Embryonic facial prominence (tissue), 1 donor: Measurements from ENCODE around the gene AP2B1.

Source experiments
- DNase-seq: peaks from one replicate; pipeline ENCODE4 v3.0.0-alpha.2; 2016; ENCODE audit errors: extremely low spot score

The AP2B1 gene

DNA sequence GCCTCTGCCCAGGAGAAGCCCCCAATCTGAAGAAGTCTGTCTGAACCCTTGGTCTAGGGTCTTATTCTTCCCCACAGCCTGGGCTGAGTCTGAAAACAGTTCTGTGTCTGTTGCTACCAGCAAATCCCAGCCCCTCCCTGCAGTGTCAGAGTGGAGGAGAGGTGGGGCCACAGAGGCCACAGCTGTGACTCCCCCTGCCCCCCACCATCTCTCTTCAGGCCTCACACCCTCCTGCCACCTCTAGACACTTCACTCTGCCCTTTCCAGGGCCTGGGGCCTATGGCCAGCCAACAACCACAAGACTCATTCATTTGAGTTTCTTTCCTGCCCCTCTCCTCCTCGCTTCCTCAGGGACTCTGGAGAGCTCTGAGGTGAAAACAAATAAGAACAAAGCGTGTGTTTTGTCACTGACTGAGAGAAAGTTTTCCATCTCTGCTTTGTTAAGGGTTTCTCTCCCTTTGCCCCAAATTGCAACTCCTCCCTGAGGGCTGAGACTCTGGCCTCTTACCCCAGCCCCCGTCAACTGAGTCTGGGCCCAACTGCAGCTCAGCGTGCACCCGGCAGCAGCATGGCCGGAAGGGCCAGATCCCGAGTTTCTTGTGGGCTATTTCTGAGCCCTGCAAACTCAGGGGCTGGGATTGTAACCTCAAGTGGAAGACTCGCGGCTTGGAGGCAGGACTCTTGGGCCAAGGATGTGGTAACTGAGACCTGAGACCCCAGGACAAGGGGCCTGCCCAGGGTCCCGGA lies 186.7 kb downstream of the AP2B1 start:
- DNase-seq, result no peak

DNA sequence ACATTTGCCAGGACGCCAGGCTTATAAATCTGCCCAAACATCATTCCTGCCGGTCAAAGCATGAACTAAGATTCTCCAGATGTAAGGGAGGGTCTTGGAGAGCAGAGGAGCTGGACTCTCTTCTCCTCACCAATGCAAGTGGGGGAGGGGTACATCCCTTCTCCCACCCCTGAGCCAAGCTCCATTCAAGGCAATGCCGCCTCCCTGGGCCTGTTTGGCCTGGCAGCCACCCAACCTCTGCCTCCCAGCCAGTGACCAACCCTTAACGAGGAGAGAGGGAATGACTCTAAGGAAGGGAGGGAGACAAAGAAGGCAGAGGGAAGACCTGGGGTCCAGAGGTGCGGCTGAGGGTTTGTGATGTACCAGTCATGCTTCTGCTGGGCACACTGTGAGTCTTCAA lies 187.4 kb downstream of the AP2B1 start:
- DNase-seq, result no peak

DNA sequence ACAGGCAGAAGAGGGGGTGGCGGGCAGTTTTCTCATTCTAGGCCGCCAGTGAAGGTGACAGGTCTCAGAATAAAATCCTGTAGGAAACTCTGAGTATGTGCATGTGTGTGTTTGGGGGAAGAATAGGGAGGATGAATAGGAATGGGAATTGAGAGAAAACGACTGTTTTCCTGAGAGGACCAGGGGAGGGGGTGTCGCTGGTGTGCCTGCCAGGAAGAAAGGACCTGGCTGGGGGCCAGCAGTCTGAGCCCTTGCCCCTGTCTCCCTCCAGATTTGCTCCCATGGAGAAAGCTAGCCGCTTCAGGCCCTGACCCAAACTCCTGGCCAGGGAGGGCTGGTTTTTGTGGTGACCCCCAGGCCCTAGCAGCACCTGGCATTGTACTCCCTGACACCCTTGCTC lies 187.9 kb downstream of the AP2B1 start:
- no peak for DNase-seq

DNA sequence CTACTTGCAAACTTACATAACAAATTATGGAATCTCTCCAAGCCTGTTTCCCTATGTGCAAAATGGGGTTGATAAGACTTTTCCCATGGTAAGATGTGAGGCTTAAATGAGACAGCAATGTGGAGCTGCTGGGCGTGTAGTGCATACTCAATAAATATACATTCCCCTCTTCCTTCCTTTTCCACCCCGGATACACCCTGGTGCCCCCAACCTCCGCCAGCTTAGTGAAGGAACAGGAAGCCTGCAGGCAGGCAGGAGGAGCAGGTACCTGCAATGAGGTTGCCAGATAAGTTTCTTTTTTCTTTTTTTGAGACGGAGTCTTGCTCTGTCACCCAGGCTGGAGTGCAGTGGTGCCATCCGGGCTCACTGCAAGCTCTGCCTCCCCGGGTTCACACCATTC lies 188.5 kb downstream of the AP2B1 start:
- no peak for DNase-seq
